Thoracic aorta (tissue), 2 donors: ENCODE data around the gene TESK2. TPM values are rescaled to one million over a fixed set of nuclear protein-coding genes. Genes with fewer than 3 reads are reported as not detected.

Experiments
- ATAC-seq: fragments of 150-250 bp; one replicate; pipeline ENCODE4 v1.8.0; 2017; ENCODE audit warnings: low read depth; ENCODE audit not compliant: insufficient number of reproducible peaks, low FRiP score
- DNase-seq: peaks from one replicate; pipeline ENCODE4 v3.0.0-alpha.2; 2020; ENCODE audit warnings: low spot score
- H3K27ac ChIP-seq, 2 donors: fragments of 200-600 bp; sonication (generic); 1 replicate in 1 of 2; 2 replicates in 1 of 2; pipeline ENCODE4 v1.5.1; 2016; ENCODE audit warnings: mild to moderate bottlenecking in 2 of 2, moderate library complexity in 2 of 2
- H3K27me3 ChIP-seq: fragments of 200-600 bp; sonication (generic); replicated peaks from 2 replicates; pipeline ENCODE4 v1.6.0; 2016; ENCODE audit warnings: mild to moderate bottlenecking; ENCODE audit not compliant: insufficient read depth
- H3K36me3 ChIP-seq: fragments of 200-600 bp; sonication (generic); one replicate; pipeline ENCODE4 v1.5.1; 2016
- H3K4me1 ChIP-seq, 2 donors: fragments of 200-600 bp; sonication (generic); 1 replicate in 1 of 2; 2 replicates in 1 of 2; pipeline versions ENCODE4 v1.5.1 to v1.6.0; 2016; ENCODE audit warnings: low read depth in 2 of 2, mild to moderate bottlenecking in 1 of 2; ENCODE audit not compliant: control insufficient read depth in 1 of 2
- H3K4me3 ChIP-seq: fragments of 200-600 bp; sonication (generic); 2 replicates; pipeline ENCODE4 v1.5.1; 2016; ENCODE audit warnings: mild to moderate bottlenecking
- H3K9me3 ChIP-seq: fragments of 200-600 bp; sonication (generic); 2 replicates; pipeline ENCODE4 v1.5.1; 2016
- total RNA-seq, 2 donors: library from RNA; depleted of rRNA; stranded (reverse); fragments of >200 nt; gene quantifications; one replicate each; pipeline versions ENCODE4 v1.1.0 to v1.2.3, GENCODE V29; 2016
- TF ChIP-seq, protein P1 (sequence below): fragments of 200-600 bp; sonication (generic); IDR thresholded peaks from one replicate; pipeline ENCODE4 v1.5.1; 2019; ENCODE audit warnings: antibody characterized with exemption

Gene TESK2
- total RNA-seq, 2 donors from 2014 or later, result 3.5 to 7.6 TPM

DNA sequence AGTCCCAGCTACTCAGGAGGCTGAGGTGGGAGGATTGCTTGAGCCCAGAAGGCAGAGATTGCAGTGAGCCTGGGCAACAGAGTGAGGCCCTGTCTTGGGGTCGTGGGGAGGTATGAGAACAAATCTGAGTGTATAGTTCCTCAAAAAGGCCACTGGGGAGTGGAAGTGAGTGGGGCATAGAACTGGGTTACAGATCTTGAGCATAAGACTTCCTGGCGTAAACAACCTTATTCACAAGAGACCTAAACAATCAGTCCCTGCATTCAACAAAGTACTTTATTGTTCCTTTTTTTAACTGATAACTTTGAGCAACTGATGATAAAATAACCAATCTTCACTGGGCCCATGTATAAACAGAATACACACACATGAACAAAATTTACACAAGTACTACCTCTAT lies 78.1 kb downstream of the TESK2 start:
- TF ChIP-seq, protein P1, sequence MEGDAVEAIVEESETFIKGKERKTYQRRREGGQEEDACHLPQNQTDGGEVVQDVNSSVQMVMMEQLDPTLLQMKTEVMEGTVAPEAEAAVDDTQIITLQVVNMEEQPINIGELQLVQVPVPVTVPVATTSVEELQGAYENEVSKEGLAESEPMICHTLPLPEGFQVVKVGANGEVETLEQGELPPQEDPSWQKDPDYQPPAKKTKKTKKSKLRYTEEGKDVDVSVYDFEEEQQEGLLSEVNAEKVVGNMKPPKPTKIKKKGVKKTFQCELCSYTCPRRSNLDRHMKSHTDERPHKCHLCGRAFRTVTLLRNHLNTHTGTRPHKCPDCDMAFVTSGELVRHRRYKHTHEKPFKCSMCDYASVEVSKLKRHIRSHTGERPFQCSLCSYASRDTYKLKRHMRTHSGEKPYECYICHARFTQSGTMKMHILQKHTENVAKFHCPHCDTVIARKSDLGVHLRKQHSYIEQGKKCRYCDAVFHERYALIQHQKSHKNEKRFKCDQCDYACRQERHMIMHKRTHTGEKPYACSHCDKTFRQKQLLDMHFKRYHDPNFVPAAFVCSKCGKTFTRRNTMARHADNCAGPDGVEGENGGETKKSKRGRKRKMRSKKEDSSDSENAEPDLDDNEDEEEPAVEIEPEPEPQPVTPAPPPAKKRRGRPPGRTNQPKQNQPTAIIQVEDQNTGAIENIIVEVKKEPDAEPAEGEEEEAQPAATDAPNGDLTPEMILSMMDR, result no peak
- no peak for DNase-seq
- Histone ChIP-seq H3K4me1 (no peaks in the 10 kb centered on the region), H3K27me3 (no peaks in the 10 kb centered on the region), H3K4me3 (no peak overlapping the region), H3K27ac (no peak overlapping the region), H3K9me3 (no peaks in the 10 kb centered on the region), H3K36me3 (no peaks in the 10 kb centered on the region)
- no peak for ATAC-seq

GRCh38 chr1:45411510-45411899 lies 79.5 kb downstream of the TESK2 start:
- H3K27me3 ChIP-seq, result no peaks in the 10 kb centered on the region
- no peaks in the 10 kb centered on the region for H3K9me3 ChIP-seq
- ATAC-seq (no peak), DNase-seq (no peak)
- no peaks in the 10 kb centered on the region for H3K4me1 ChIP-seq
- no peak overlapping the region for H3K4me3 ChIP-seq
- H3K36me3 ChIP-seq, result no peaks in the 10 kb centered on the region
- no peak overlapping the region for H3K27ac ChIP-seq
- TF ChIP-seq, protein P1, result no peak

GRCh38 chr1:45410850-45411509 lies 80.0 kb downstream of the TESK2 start:
- Histone ChIP-seq H3K4me3 (no peak overlapping the region), H3K36me3 (no peaks in the 10 kb centered on the region), H3K27ac (no peak overlapping the region), H3K9me3 (no peaks in the 10 kb centered on the region), H3K27me3 (no peaks in the 10 kb centered on the region), H3K4me1 (no peaks in the 10 kb centered on the region)
- no peak for ATAC-seq
- TF ChIP-seq, protein P1, result no peak
- no peak for DNase-seq

- TF ChIP-seq, protein P1, result no peak
- ATAC-seq, result no peak
Observed at GRCh38 chr1:45409276-45409675, 81.7 kb downstream of the TESK2 start.

GRCh38 chr1:45407629-45408287 lies 83.2 kb downstream of the TESK2 start:
- Histone ChIP-seq H3K4me1 (no peaks in the 10 kb centered on the region), H3K27me3 (no peaks in the 10 kb centered on the region), H3K9me3 (no peaks in the 10 kb centered on the region), H3K4me3 (no peak overlapping the region), H3K36me3 (no peaks in the 10 kb centered on the region), H3K27ac (no peak overlapping the region)
- TF ChIP-seq, protein P1, result no peak
- ATAC-seq, result no peak
- no peak for DNase-seq

More at GRCh38 chr1:45409276-45409675, 81.7 kb downstream of the TESK2 start:
- no peaks in the 10 kb centered on the region for H3K4me1 ChIP-seq
- H3K9me3 ChIP-seq, result no peaks in the 10 kb centered on the region
- no peaks in the 10 kb centered on the region for H3K27me3 ChIP-seq
- H3K4me3 ChIP-seq, result no peak overlapping the region
- DNase-seq, result no peak
- no peaks in the 10 kb centered on the region for H3K36me3 ChIP-seq
- no peak overlapping the region for H3K27ac ChIP-seq
